GM21723 (cell line): Measurements from ENCODE around the gene EPHA8.

ENCODE experiments used
- ATAC-seq: cut with Tn5 transposase; IDR thresholded peaks from one replicate; pipeline ENCODE4 v1.9.1; 2021; ENCODE audit warnings: mild to moderate bottlenecking, moderate library complexity; ENCODE audit not compliant: unreplicated experiment

The EPHA8 gene

GRCh38 chr1:22562584-22563583 is at the start of gene EPHA8:
EPHA8 (plus strand) TSS chr1:22563489; CDS start chr1:22563636, 147 bp downstream.
- no peak for ATAC-seq

- ATAC-seq = no peak
Measured at GRCh38 chr1:22516906-22517571, 46.2 kb upstream of the EPHA8 start.

- no peak for ATAC-seq
Measured at GRCh38 chr1:22517956-22518355, 45.3 kb upstream of the EPHA8 start.

- no peak for ATAC-seq
Measured at GRCh38 chr1:22518379-22518778, 44.9 kb upstream of the EPHA8 start.

GRCh38 chr1:22520871-22521270 is 42.4 kb upstream of the EPHA8 start:
- ATAC-seq = no peak

- ATAC-seq = no peak
Measured at GRCh38 chr1:22521692-22522091, 41.6 kb upstream of the EPHA8 start.

GRCh38 chr1:22522221-22522743 is 41.0 kb upstream of the EPHA8 start:
- no peak for ATAC-seq

GRCh38 chr1:22524481-22524880 is 38.8 kb upstream of the EPHA8 start:
- ATAC-seq = no peak

- ATAC-seq = no peak
Measured at GRCh38 chr1:22525211-22525610, 38.1 kb upstream of the EPHA8 start.

GRCh38 chr1:22525646-22526045 is 37.6 kb upstream of the EPHA8 start:
- ATAC-seq = no peak

- no peak for ATAC-seq
Measured at GRCh38 chr1:22526098-22526497, 37.2 kb upstream of the EPHA8 start.

- ATAC-seq = no peak
Measured at GRCh38 chr1:22526677-22527076, 36.6 kb upstream of the EPHA8 start.

GRCh38 chr1:22527122-22527521 is 36.2 kb upstream of the EPHA8 start:
- ATAC-seq = no peak

- ATAC-seq = no peak
Measured at GRCh38 chr1:22527555-22528296, 35.6 kb upstream of the EPHA8 start.

GRCh38 chr1:22528451-22528850 is 34.8 kb upstream of the EPHA8 start:
- ATAC-seq = no peak

GRCh38 chr1:22529901-22530621 is 33.2 kb upstream of the EPHA8 start:
- ATAC-seq = no peak

- ATAC-seq = no peak
Measured at GRCh38 chr1:22530715-22531114, 32.6 kb upstream of the EPHA8 start.

GRCh38 chr1:22531251-22531650 is 32.0 kb upstream of the EPHA8 start:
- no peak for ATAC-seq

GRCh38 chr1:22533244-22533895 is 29.9 kb upstream of the EPHA8 start:
- ATAC-seq = no peak

GRCh38 chr1:22534951-22535350 is 28.3 kb upstream of the EPHA8 start:
- ATAC-seq = no peak
